GM12878 (cell line): Measurements from ENCODE around the gene RENBP. TPM values are rescaled to one million over a fixed set of nuclear protein-coding genes. Genes with fewer than 3 reads are reported as not detected.
A peak's percentile ranks its signal among the peaks of the same experiment; 100 is the strongest.

ENCODE experiments used
- ATAC-seq: fragments of 200-7000 bp; cut with Tn5 transposase; 3 replicates; pipeline ENCODE4 v1.9.1; 2020; ENCODE audit warnings: mild to moderate bottlenecking, moderate library complexity
- BruUV-seq: library from RNA; stranded (reverse); fragments of 400-500 nt; replicated peaks from 2 replicates; lab custom pipeline; 2021; lab: Mats Ljungman, UMichigan
- CTCF ChIA-PET: fragments of 300-600 bp; sonication (Branson Sonifier 250); formaldehyde crosslinking; extraction: SDS; loops from one replicate; lab custom pipeline; 2021; ENCODE audit warnings: inconsistent platforms; lab: Yijun Ruan, JAX
- POLR2A ChIA-PET: fragments of 350-600 bp; formaldehyde crosslinking; extraction: SDS; loops from one replicate; lab custom pipeline; 2021; ENCODE audit warnings: inconsistent platforms; lab: Charles Lee
- RAD21 ChIA-PET: fragments of 300-600 bp; sonication (Branson Sonifier 250); formaldehyde crosslinking; loops from one replicate; lab custom pipeline; 2023; ENCODE audit warnings: antibody characterized with exemption; ENCODE audit not compliant: unreplicated experiment; lab: Charles Lee
- SMC1A ChIA-PET: fragments of 300-600 bp; sonication (Branson Sonifier 250); formaldehyde crosslinking; loops from one replicate; lab custom pipeline; 2023; ENCODE audit not compliant: unreplicated experiment, uncharacterized antibody; lab: Charles Lee
- DNase-seq: peaks from one replicate; pipeline ENCODE4 v3.0.0-alpha.2; 2011; ENCODE audit warnings: low read depth, low spot score
- FAIRE-seq: peaks from 3 replicates; lab custom pipeline; 2011; peaks lifted over from hg19 to GRCh38; lab: Jason Lieb, UNC
- H2AFZ ChIP-seq: 2 replicates; pipeline ENCODE4 v1.6.0; 2011; ENCODE audit warnings: low read depth, low read length, control low read depth; ENCODE audit not compliant: control insufficient read depth
- H3K27ac ChIP-seq: 2 replicates; pipeline ENCODE4 v1.5.1; 2011; ENCODE audit warnings: control low read depth; ENCODE audit not compliant: control insufficient read depth, insufficient read depth
- H3K27me3 ChIP-seq, 2 experiments: replicated peaks in 1 of 2; 2 replicates each; pipeline versions ENCODE4 v1.6.0 to v1.6.1; 2011; ENCODE audit warnings: low read length in 1 of 2; ENCODE audit not compliant: control insufficient read depth in 2 of 2, insufficient read depth in 2 of 2
- H3K36me3 ChIP-seq, 2 experiments: 2 replicates each; pipeline ENCODE4 v1.5.1; 2011; ENCODE audit warnings: low read length in 1 of 2; ENCODE audit not compliant: control insufficient read depth in 2 of 2, insufficient read depth in 2 of 2
- H3K4me1 ChIP-seq: 2 replicates; pipeline ENCODE4 v1.6.1; 2011; ENCODE audit warnings: mild to moderate bottlenecking, low read length, moderate library complexity, mixed read lengths; ENCODE audit not compliant: control insufficient read depth, insufficient read depth
- H3K4me2 ChIP-seq: 2 replicates; pipeline ENCODE4 v1.6.0; 2011; ENCODE audit warnings: control low read depth; ENCODE audit not compliant: control insufficient read depth, insufficient read depth
- H3K4me3 ChIP-seq: fragments of 200-600 bp; sonication (generic); 2 replicates; pipeline ENCODE4 v1.5.1; 2016
- H3K79me2 ChIP-seq: 2 replicates; pipeline ENCODE4 v1.6.0; 2011; ENCODE audit warnings: low read length; ENCODE audit not compliant: control insufficient read depth, insufficient read depth
- H3K9ac ChIP-seq: 2 replicates; pipeline ENCODE4 v1.8.0; 2011; ENCODE audit warnings: low read length, control low read depth, mixed read lengths; ENCODE audit not compliant: control insufficient read depth, insufficient read depth
- H3K9me3 ChIP-seq: replicated peaks from 3 replicates; pipeline ENCODE4 v1.5.1; 2011; ENCODE audit warnings: mild to moderate bottlenecking, low read length; ENCODE audit not compliant: control insufficient read depth, insufficient read depth
- H4K20me1 ChIP-seq: 2 replicates; pipeline ENCODE4 v1.6.0; 2011; ENCODE audit not compliant: control insufficient read depth, insufficient read depth
- BMI1 ChIP-seq: fragments of 450-650 bp; IDR thresholded peaks from 2 replicates; pipeline ENCODE4 v1.6.1; 2016; ENCODE audit warnings: mild to moderate bottlenecking, moderate library complexity, borderline replicate concordance
- CBX5 ChIP-seq: sonication (generic); IDR thresholded peaks from 2 replicates; pipeline ENCODE4 v1.6.1; 2016; ENCODE audit warnings: low read depth, moderate library complexity, mild to moderate bottlenecking, inconsistent platforms
- CHD2 ChIP-seq: IDR thresholded peaks from 2 replicates; pipeline ENCODE4 v1.6.1; 2011; ENCODE audit warnings: low read depth, low read length, improper control_type of control experiment, borderline replicate concordance
- CREM ChIP-seq: IDR thresholded peaks from 2 replicates; pipeline ENCODE4 v1.6.1; 2014; ENCODE audit warnings: antibody characterized with exemption, low read depth
- ESRRA ChIP-seq: IDR thresholded peaks from 2 replicates; pipeline ENCODE4 v1.6.1; 2012; ENCODE audit warnings: mild to moderate bottlenecking, low read length, improper control_type of control experiment
- FOXM1 ChIP-seq: IDR thresholded peaks from 2 replicates; pipeline ENCODE4 v1.6.1; 2012; ENCODE audit warnings: low read depth, mild to moderate bottlenecking, inconsistent platforms, low read length, moderate library complexity
- GABPA ChIP-seq: IDR thresholded peaks from 2 replicates; pipeline ENCODE4 v1.6.1; 2014; ENCODE audit warnings: antibody characterized with exemption, low read depth, mild to moderate bottlenecking, inconsistent platforms
- IKZF2 ChIP-seq, 2 experiments: fragments of 450-650 bp; IDR thresholded peaks; 2 replicates each; pipeline ENCODE4 v1.6.1; 2017; ENCODE audit warnings: mild to moderate bottlenecking in 2 of 2, moderate library complexity in 2 of 2
- KAT2A ChIP-seq: conservative IDR thresholded peaks from 2 replicates; pipeline ENCODE4 v1.6.1; 2011; ENCODE audit warnings: low read depth, low read length; ENCODE audit not compliant: control insufficient read depth
- MLLT1 ChIP-seq: fragments of 450-650 bp; IDR thresholded peaks from 2 replicates; pipeline ENCODE4 v1.6.1; 2016; ENCODE audit warnings: mild to moderate bottlenecking
- MYB ChIP-seq: fragments of 150-350 bp; IDR thresholded peaks from 2 replicates; pipeline ENCODE4 v1.6.1; 2014; ENCODE audit warnings: mild to moderate bottlenecking, low read depth, low read length, borderline replicate concordance
- NFYB ChIP-seq: IDR thresholded peaks from 2 replicates; pipeline ENCODE4 v1.6.1; 2011; ENCODE audit warnings: low read depth, mild to moderate bottlenecking, low read length, improper control_type of control experiment, moderate library complexity; ENCODE audit not compliant: insufficient read depth
- POLR2A ChIP-seq: IDR thresholded peaks from 2 replicates; pipeline ENCODE4 v1.6.1; 2011; ENCODE audit warnings: low read depth, mild to moderate bottlenecking, low read length
- RUNX3 ChIP-seq: IDR thresholded peaks from 2 replicates; pipeline ENCODE4 v1.6.1; 2012; ENCODE audit warnings: low read length, inconsistent platforms
- SMC3 ChIP-seq: IDR thresholded peaks from 2 replicates; pipeline ENCODE4 v1.6.1; 2011; ENCODE audit warnings: low read length, improper control_type of control experiment, borderline replicate concordance
- USF1 ChIP-seq: IDR thresholded peaks from 2 replicates; pipeline ENCODE4 v1.6.1; 2011; ENCODE audit warnings: borderline replicate concordance, low read depth, mild to moderate bottlenecking, moderate library complexity, mixed read lengths, low read length; ENCODE audit not compliant: insufficient read depth; ENCODE audit errors: extremely low read length
- ZBTB40 ChIP-seq: fragments of 450-650 bp; IDR thresholded peaks from 2 replicates; pipeline ENCODE4 v1.6.1; 2016; ENCODE audit warnings: mild to moderate bottlenecking, moderate library complexity, borderline replicate concordance
- WGBS: methylation state at CpG from one replicate; pipeline ENCODE4 v1.1.6; 2016; ENCODE audit warnings: low lambda C conversion rate; ENCODE audit not compliant: insufficient replicate concordance, insufficient coverage; ENCODE audit errors: missing lambda C conversion rate; 5-methylcytosine and 5-hydroxymethylcytosine counted together
- in situ Hi-C: fragments of 300-500 bp; cut with MboI; formaldehyde crosslinking; loops from 9 replicates; pipeline ENCODE4 v1.14.3; 2018; ENCODE audit warnings: mixed read lengths
- intact Hi-C: fragments of 100-400 bp; cut with micrococcal nuclease; formaldehyde crosslinking; loops from one replicate; pipeline ENCODE4 v1.14.2; 2022; ENCODE audit not compliant: unreplicated experiment
- polyA plus RNA-seq, 11 experiments: library from polyadenylated mRNA; depleted of rRNA in 4 of 11; unstranded in 6 of 11; stranded (reverse) in 5 of 11; fragments of >200 nt; fragmentation: Nextera tagmentation in 4 of 11; fragmentation: Illumina TruSeq in 1 of 11; extraction: Ambion mirVana in 4 of 11; extraction: Trizol in 1 of 11; gene quantifications; 1 replicate in 1 of 11; 2 replicates in 10 of 11; pipeline versions ENCODE4 v1.2.1 to v1.2.3, GENCODE V29; 2011 to 2016; ENCODE audit warnings: inconsistent platforms in 2 of 11, missing spikeins in 2 of 11, low read depth in 1 of 11
- total RNA-seq, 4 experiments: library from RNA; depleted of rRNA in 3 of 4; stranded (reverse); fragments of >200 nt in 3 of 4; fragmentation: Illumina TruSeq in 1 of 4; extraction: Trizol in 1 of 4; gene quantifications; 2 replicates each; pipeline versions ENCODE4 v1.2.1 to v1.2.3, GENCODE V29; 2013 to 2021

RENBP gene
- total and polyA plus RNA-seq, 10 of the 15 experiments (the other 5 are each of a cell fraction or from before 2014, with no cell fraction given) = 0.36 to 4.9 (median 1.8) TPM; not detected in 3

DNA sequence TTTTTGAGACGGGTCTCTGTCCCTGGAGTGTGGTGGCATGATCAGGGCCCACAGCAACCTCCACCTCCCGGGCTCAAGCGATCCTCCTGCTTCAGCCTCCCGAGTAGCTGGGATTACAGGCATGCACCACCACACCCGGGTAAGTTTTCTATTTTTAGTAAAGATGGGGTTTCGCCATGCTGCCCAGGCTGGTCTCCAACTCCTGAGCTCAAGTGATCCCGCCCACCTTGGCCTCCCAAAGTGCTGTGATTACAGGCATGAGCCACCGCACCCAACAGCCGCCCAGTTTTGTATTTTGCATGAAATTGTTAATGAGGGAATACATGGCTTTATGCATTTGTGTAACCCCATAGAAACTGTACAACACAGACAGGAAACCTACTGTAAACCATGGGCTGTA, 15.6 kb downstream of the RENBP start:
- RAD21 ChIA-PET = interaction anchor here (1.0 to 6.2 kb wide), 4 partner anchors 16 to 134 kb away, joined by 3 to 48 read pairs (median 8); partner anchors contain the start of genes HCFC1, IDH3G and SSR4
- no peak overlapping the region for H2AFZ ChIP-seq
- BruUV-seq = no TSS peak
- H3K9ac ChIP-seq = peak overlapping the region; percentile 57
- H4K20me1 ChIP-seq = no peaks in the 10 kb centered on the region
- peaks cover 3% of the 10 kb centered on the region; the same call in 1 of the 2 replicates for H3K4me1 ChIP-seq
- CTCF ChIA-PET = interaction anchor here (0.7 to 8.7 kb wide), 6 partner anchors 19 to 207 kb away, joined by 3 to 172 read pairs (median 4); partner anchors contain the start of genes PLXNB3 and RENBP
- peaks cover 30% of the 10 kb centered on the region for H3K79me2 ChIP-seq
- POLR2A ChIA-PET = interaction anchor here (0.5 to 5.8 kb wide), 7 partner anchors 9 to 140 kb away, joined by 3 to 68 read pairs (median 4); partner anchors contain the start of genes HCFC1, IDH3G, SSR4 and TMEM187
- SMC1A ChIA-PET = interaction anchor here (1.7 kb wide), 1 partner anchor 40 kb away, joined by 4 read pairs; no protein-coding TSS in a partner anchor
- H3K27ac ChIP-seq = peak overlapping the region; percentile 50; the same call in 1 of the 2 replicates
- H3K36me3 ChIP-seq = peaks cover 0 to 2% of the 10 kb centered on the region in 2 experiments; a peak in 3 of 4 replicates
- WGBS = 27% methylated on average over 9 of the region's 9 CpGs
- DNase-seq = no peak
- intact Hi-C loops = loop anchor here (5.0 kb wide), 2 partner anchors 207 to 443 kb away; partner anchors contain the start of genes ABCD1, BCAP31 and FLNA
- no peak for ATAC-seq
- H3K4me2 ChIP-seq = peak overlapping the region; percentile 68; the same call in 1 of the 2 replicates
- peak overlapping the region; percentile 55; the same call in 1 of the 2 replicates for H3K4me3 ChIP-seq
- FAIRE-seq = no peak
- in situ Hi-C loops = loop anchor here (10.0 kb wide), 1 partner anchor 56 kb away; no protein-coding TSS in a partner anchor
- no peak for TF ChIP-seq IKZF2 (IDR thresholded peaks at IDR 0.05)
- TF ChIP-seq BMI1 = no peak
- TF ChIP-seq USF1 = no peak
- TF ChIP-seq MLLT1 = no peak
- no peak for TF ChIP-seq CBX5
- no peak for TF ChIP-seq POLR2A
- no peak for TF ChIP-seq GABPA
- no peak for TF ChIP-seq CREM
- TF ChIP-seq ESRRA = no peak
- TF ChIP-seq MYB = no peak
- no peak for TF ChIP-seq ZBTB40
- TF ChIP-seq FOXM1 = no peak
- TF ChIP-seq KAT2A = no peak
- TF ChIP-seq RUNX3 = no peak
- TF ChIP-seq NFYB = no peak
- no peak for TF ChIP-seq CHD2
- no peak for TF ChIP-seq SMC3
- H3K27me3 ChIP-seq = no peaks in the 10 kb centered on the region
- H3K9me3 ChIP-seq = no peaks in the 10 kb centered on the region; the same call in 2 of the 3 replicates
